ENCODE data around the gene MED16. TPM values are rescaled to one million over a fixed set of nuclear protein-coding genes. Genes with fewer than 3 reads are reported as not detected.
"Not testable (repeated sequence)": the region's sequence is repeated elsewhere in the genome, so short reads cannot be mapped to it uniquely, and the experiment has no call there.

The MED16 gene
- total RNA-seq, 2 experiments from 2014 or later = 25.8 to 30.1 TPM

- H3K4me1 ChIP-seq (ENCODE audit: insufficient read depth, low read length) = no peaks in the 10 kb centered on the region
- H3K27ac ChIP-seq (ENCODE audit: low read depth in 1 of 2, low read length in 2 of 2) = no peak overlapping the region
- ATAC-seq (ENCODE audit: poor library complexity) (no peak), DNase-seq (no peak)
- H3K9me3 ChIP-seq (ENCODE audit: control insufficient read depth in 1 of 2, insufficient read depth in 1 of 2, low read length in 2 of 2) = no peaks in the 10 kb centered on the region
- Mint-ChIP-seq H3K4me1 (ENCODE audit: low read depth) (no peaks in the 10 kb centered on the region), H3K36me3 (ENCODE audit: low read depth) (peaks cover 38% of the 10 kb centered on the region), H3K9me3 (no peaks in the 10 kb centered on the region), H3K27ac (no peak overlapping the region), H3K4me3 (no peak overlapping the region), H3K27me3 (no peaks in the 10 kb centered on the region)
- ChIA-PET CTCF (no interaction called here), POLR2A (interaction anchor here (1.5 to 1.6 kb wide), 2 partner anchors 12 to 28 kb away, joined by 4 to 5 read pairs; partner anchors contain the start of genes MED16 and RNU6-9)
- no peak for TF ChIP-seq CTCF (IDR thresholded peaks at IDR 0.05)
- H3K36me3 ChIP-seq (ENCODE audit: insufficient read depth, low read length) = peaks cover 52% of the 10 kb centered on the region
- intact Hi-C loops (cut with DNase I, micrococcal nuclease) = no loop called here
- H3K4me3 ChIP-seq (ENCODE audit: low read length) = no peak overlapping the region
- no peaks in the 10 kb centered on the region for H3K27me3 ChIP-seq (ENCODE audit: control insufficient read depth in 1 of 2, insufficient read depth in 2 of 2, low read length in 2 of 2)
Observed at GRCh38 chr19:881385-882071, 11.5 kb downstream of the MED16 start.

GRCh38 chr19:879711-880438, 13.1 kb downstream of the MED16 start:
- intact Hi-C loops (cut with DNase I, micrococcal nuclease) = no loop called here
- no peak for ATAC-seq (ENCODE audit: poor library complexity)
- Histone ChIP-seq H3K4me3 (ENCODE audit: low read length) (no peak overlapping the region), H3K27me3 (ENCODE audit: control insufficient read depth in 1 of 2, insufficient read depth in 2 of 2, low read length in 2 of 2) (no peaks in the 10 kb centered on the region), H3K27ac (ENCODE audit: low read depth in 1 of 2, low read length in 2 of 2) (no peak overlapping the region), H3K9me3 (ENCODE audit: control insufficient read depth in 1 of 2, insufficient read depth in 1 of 2, low read length in 2 of 2) (no peaks in the 10 kb centered on the region), H3K4me1 (ENCODE audit: insufficient read depth, low read length) (no peaks in the 10 kb centered on the region), H3K36me3 (ENCODE audit: insufficient read depth, low read length) (peaks cover 43% of the 10 kb centered on the region)
- no peaks in the 10 kb centered on the region for H3K9me3 Mint-ChIP-seq
- no peak overlapping the region for H3K27ac Mint-ChIP-seq
- POLR2A ChIA-PET = interaction anchor here (0.8 to 2.8 kb wide), 2 partner anchors 13 to 17 kb away, joined by 3 to 8 read pairs; partner anchors contain the start of genes MED16 and RNU6-9
- H3K4me1 Mint-ChIP-seq (ENCODE audit: low read depth) = no peaks in the 10 kb centered on the region
- H3K27me3 Mint-ChIP-seq = no peaks in the 10 kb centered on the region
- CTCF ChIA-PET = interaction anchor here (0.8 kb wide), 1 partner anchor 41 kb away, joined by 4 read pairs; no protein-coding TSS in a partner anchor
- no peak overlapping the region for H3K4me3 Mint-ChIP-seq
- H3K36me3 Mint-ChIP-seq (ENCODE audit: low read depth) = peaks cover 42% of the 10 kb centered on the region
- TF ChIP-seq CTCF (IDR thresholded peaks at IDR 0.05) = no peak
- no peak for DNase-seq

- H3K9me3 ChIP-seq (ENCODE audit: control insufficient read depth in 1 of 2, insufficient read depth in 1 of 2, low read length in 2 of 2); DNase-seq; H3K9me3 Mint-ChIP-seq; H3K4me1 Mint-ChIP-seq (ENCODE audit: low read depth); H3K27ac ChIP-seq (ENCODE audit: low read depth in 1 of 2, low read length in 2 of 2); H3K4me3 ChIP-seq (ENCODE audit: low read length); intact Hi-C loops (cut with DNase I, micrococcal nuclease); H3K4me1 ChIP-seq (ENCODE audit: insufficient read depth, low read length); ATAC-seq (ENCODE audit: poor library complexity); H3K4me3 Mint-ChIP-seq; H3K27ac Mint-ChIP-seq; H3K27me3 ChIP-seq (ENCODE audit: control insufficient read depth in 1 of 2, insufficient read depth in 2 of 2, low read length in 2 of 2); H3K27me3 Mint-ChIP-seq: not testable (repeated sequence)
- H3K36me3 Mint-ChIP-seq (ENCODE audit: low read depth) = peaks cover 36% of the 10 kb centered on the region
- peaks cover 41% of the 10 kb centered on the region for H3K36me3 ChIP-seq (ENCODE audit: insufficient read depth, low read length)
- ChIA-PET POLR2A (interaction anchor here (0.8 to 2.8 kb wide), 2 partner anchors 14 to 16 kb away, joined by 3 to 8 read pairs; partner anchors contain the start of genes MED16 and RNU6-9), CTCF (interaction anchor here (0.8 to 1.6 kb wide), 2 partner anchors 15 to 42 kb away, joined by 4 to 5 read pairs; no protein-coding TSS in a partner anchor)
Observed at GRCh38 chr19:878751-879561, 14.0 kb downstream of the MED16 start.

- ChIA-PET CTCF (interaction anchor here (1.6 kb wide), 1 partner anchor 15 kb away, joined by 5 read pairs; no protein-coding TSS in a partner anchor), POLR2A (interaction anchor here (2.8 kb wide), 1 partner anchor 15 kb away, joined by 8 read pairs; the partner anchor contains the start of genes MED16 and RNU6-9)
- H3K36me3 ChIP-seq (ENCODE audit: insufficient read depth, low read length) = peaks cover 35% of the 10 kb centered on the region
- ATAC-seq (ENCODE audit: poor library complexity); H3K27ac ChIP-seq (ENCODE audit: low read depth in 1 of 2, low read length in 2 of 2); H3K27me3 ChIP-seq (ENCODE audit: control insufficient read depth in 1 of 2, insufficient read depth in 2 of 2, low read length in 2 of 2); H3K27me3 Mint-ChIP-seq; H3K9me3 ChIP-seq (ENCODE audit: control insufficient read depth in 1 of 2, insufficient read depth in 1 of 2, low read length in 2 of 2); H3K4me3 ChIP-seq (ENCODE audit: low read length); H3K4me1 Mint-ChIP-seq (ENCODE audit: low read depth); H3K9me3 Mint-ChIP-seq; H3K4me3 Mint-ChIP-seq; DNase-seq; H3K4me1 ChIP-seq (ENCODE audit: insufficient read depth, low read length); intact Hi-C loops (cut with DNase I, micrococcal nuclease); H3K27ac Mint-ChIP-seq: not testable (repeated sequence)
- peaks cover 29% of the 10 kb centered on the region for H3K36me3 Mint-ChIP-seq (ENCODE audit: low read depth)
Observed at GRCh38 chr19:877992-878660, 14.9 kb downstream of the MED16 start.

Measured in CD4-positive, alpha-beta T cell (primary cell).